ENCODE data around the gene CALR3. TPM values are rescaled to one million over a fixed set of nuclear protein-coding genes. Genes with fewer than 3 reads are reported as not detected.

Gene CALR3
- total and polyA plus RNA-seq, 2 of the 8 experiments (the other 6 are each of a cell fraction or from before 2014, with no cell fraction given), result 0.11 to 0.32 TPM

GRCh38 chr19:16540948-16541347, 45.0 kb upstream of the CALR3 start (continued):
- TF ChIP-seq SP1 (IDR thresholded peaks at IDR 0.05; ENCODE audit: low read depth, low read length) (no peak), RXRA (IDR thresholded peaks at IDR 0.05; ENCODE audit: insufficient read depth, low read depth, low read length) (no peak)

Data from H1 (cell line).